ENCODE results near the gene NDUFS3. TPM values are rescaled to one million over a fixed set of nuclear protein-coding genes. Genes with fewer than 3 reads are reported as not detected.

NDUFS3 gene
- total and polyA plus RNA-seq, 2 of the 13 experiments (the other 11 are each of a cell fraction or from before 2014, with no cell fraction given) = 151 to 184 TPM

DNA sequence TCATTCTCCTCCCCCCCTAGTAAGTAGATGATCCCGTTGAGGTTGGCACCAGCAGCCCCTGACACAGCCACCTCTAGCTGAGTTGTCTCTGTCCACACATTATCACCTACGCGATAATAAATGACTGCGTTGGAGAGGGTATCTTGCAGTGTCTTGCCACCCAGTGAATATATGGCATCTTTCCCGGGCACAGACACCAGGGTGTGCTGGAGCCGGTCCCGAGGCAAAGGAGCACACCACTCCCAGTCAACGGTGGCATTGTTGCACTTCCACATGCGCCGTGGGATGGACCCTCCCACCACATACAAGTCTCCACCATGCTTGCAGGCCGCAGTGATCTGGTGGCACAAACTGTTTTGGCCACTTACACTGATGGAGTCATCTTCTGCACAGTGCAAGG lies 5.6 kb upstream of the NDUFS3 start:
- H3K9ac ChIP-seq (ENCODE audit: insufficient read depth, low read depth, low read length) = no peak overlapping the region
- no peak overlapping the region for H3K27ac ChIP-seq (ENCODE audit: extremely low read length, insufficient read depth, low read length)
- ChIA-PET POLR2A (interaction anchor here (2.3 kb wide), 1 partner anchor 7 kb away, joined by 8 read pairs; the partner anchor contains the start of gene PTPMT1), CTCF (ENCODE audit: low intra/inter-chr PET ratio, low total read pairs) (no interaction called here)
- H3K36me3 ChIP-seq (replicated peaks in 1 of 2; ENCODE audit: control insufficient read depth in 1 of 2, insufficient read depth in 2 of 2, low read length in 2 of 2) = peaks cover 12 to 47% of the 10 kb centered on the region in 2 experiments
- FAIRE-seq (no peak), ATAC-seq (no peak), DNase-seq (ENCODE audit: low spot score) (no peak)
- BruUV-seq (replicated peaks) = no TSS peak
- no peak overlapping the region for H3K4me2 ChIP-seq (ENCODE audit: low read depth, low read length)
- WGBS (ENCODE audit: low lambda C conversion rate) = 95% methylated on average over 11 of the region's 11 CpGs
- no peak overlapping the region for H2AFZ ChIP-seq (ENCODE audit: low read length)
- no peak overlapping the region for H3K4me3 ChIP-seq (replicated peaks in 1 of 3; ENCODE audit: insufficient read depth in 1 of 3, low read depth in 2 of 3, low read length in 3 of 3)
- no peaks in the 10 kb centered on the region for H3K9me3 ChIP-seq (ENCODE audit: low read length)
- intact Hi-C loops (cut with micrococcal nuclease; ENCODE audit: unreplicated experiment) (no loop called here), in situ Hi-C loops (cut with HindIII; ENCODE audit: extremely low pct_ligation_motif_present, low pct_unique_long_range_greater_than_20kb) (no loop called here)
- no peaks in the 10 kb centered on the region for H4K20me1 ChIP-seq (ENCODE audit: insufficient read depth, low read length)
- TF ChIP-seq AGO2 (optimal IDR thresholded peaks at IDR 0.05; ENCODE audit: low read depth, low read length) = peak; percentile 25
- TF ChIP-seq, protein P1, sequence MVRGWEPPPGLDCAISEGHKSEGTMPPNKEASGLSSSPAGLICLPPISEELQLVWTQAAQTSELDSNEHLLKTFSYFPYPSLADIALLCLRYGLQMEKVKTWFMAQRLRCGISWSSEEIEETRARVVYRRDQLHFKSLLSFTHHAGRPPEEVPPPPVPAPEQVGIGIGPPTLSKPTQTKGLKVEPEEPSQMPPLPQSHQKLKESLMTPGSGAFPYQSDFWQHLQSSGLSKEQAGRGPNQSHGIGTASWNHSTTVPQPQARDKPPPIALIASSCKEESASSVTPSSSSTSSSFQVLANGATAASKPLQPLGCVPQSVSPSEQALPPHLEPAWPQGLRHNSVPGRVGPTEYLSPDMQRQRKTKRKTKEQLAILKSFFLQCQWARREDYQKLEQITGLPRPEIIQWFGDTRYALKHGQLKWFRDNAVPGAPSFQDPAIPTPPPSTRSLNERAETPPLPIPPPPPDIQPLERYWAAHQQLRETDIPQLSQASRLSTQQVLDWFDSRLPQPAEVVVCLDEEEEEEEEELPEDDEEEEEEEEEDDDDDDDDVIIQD (CRISPR knock-in tag; IDR thresholded peaks at IDR 0.05; ENCODE audit: low read depth) = no peak
- no peak for TF ChIP-seq SATB2 (CRISPR knock-in tag; IDR thresholded peaks at IDR 0.05)
- TF ChIP-seq MAZ (IDR thresholded peaks at IDR 0.05; ENCODE audit: borderline replicate concordance, low read depth, low read length) = no peak
- TF ChIP-seq MAZ (CRISPR knock-in tag; IDR thresholded peaks at IDR 0.05; ENCODE audit: low read depth) = no peak
- no peak for TF ChIP-seq ZNF550 (CRISPR knock-in tag; IDR thresholded peaks at IDR 0.05; ENCODE audit: borderline replicate concordance)
- no peak for TF ChIP-seq XBP1 (CRISPR knock-in tag; IDR thresholded peaks at IDR 0.05)
- TF ChIP-seq ZNF530 (CRISPR knock-in tag; IDR thresholded peaks at IDR 0.05; ENCODE audit: low read depth) = no peak
- H3K79me2 ChIP-seq (ENCODE audit: insufficient read depth, low read length) = peaks cover 20% of the 10 kb centered on the region
- H3K27me3 ChIP-seq (ENCODE audit: control insufficient read depth in 1 of 2, insufficient read depth in 2 of 2, low read length in 2 of 2) = no peaks in the 10 kb centered on the region; a peak in 1 of 5 replicates
- peaks cover 12% of the 10 kb centered on the region for H3K4me1 ChIP-seq (ENCODE audit: insufficient read depth, low read length)

All from HepG2 (cell line).